ENCODE results near the gene CAPN10. TPM values are rescaled to one million over a fixed set of nuclear protein-coding genes. Genes with fewer than 3 reads are reported as not detected.

The CAPN10 gene
- total RNA-seq, 1 experiment from 2014 or later, result 47.4 TPM

DNA sequence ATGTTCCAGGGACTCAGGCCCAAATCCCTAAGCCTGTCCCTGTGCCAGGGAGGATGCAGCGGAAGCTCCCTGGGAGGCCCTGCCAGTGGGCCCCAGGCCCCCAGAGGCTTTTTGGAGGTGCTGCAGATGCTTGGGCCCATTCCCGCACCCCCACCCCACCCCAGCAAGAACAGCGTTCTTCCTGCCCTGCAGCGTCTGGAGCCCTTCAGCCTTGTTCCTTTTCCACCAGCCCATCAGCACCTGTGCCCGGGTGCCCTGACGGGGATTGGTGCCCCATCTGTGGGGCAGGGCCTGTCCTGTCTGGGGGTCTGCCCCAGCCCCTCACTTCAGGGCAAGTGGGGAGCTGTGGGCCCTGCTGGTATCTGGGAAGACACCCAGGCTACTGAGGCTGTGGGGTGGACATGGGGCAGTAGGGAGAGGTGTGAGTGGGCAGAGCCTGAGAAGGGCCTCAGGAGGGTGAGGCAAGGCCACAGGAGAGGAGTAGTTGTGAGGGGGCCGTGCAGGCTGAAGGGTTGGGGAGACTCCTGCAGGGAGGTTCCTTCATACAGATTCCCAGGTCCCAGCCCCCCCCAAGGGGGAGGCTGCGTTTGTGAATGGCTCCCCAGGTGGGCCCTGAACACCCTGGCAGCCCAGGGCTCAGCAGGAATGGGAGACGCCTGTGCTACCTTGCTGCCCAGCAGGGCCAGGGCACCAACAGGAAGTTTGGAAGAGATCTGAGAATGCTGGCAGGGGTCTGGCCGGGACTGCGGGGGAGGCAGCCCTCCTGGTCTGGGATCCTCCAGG lies 15.8 kb upstream of the CAPN10 start:
- no peak overlapping the region for H2BK5ac ChIP-seq (ENCODE audit: insufficient read length, low read length)
- peaks cover 11% of the 10 kb centered on the region for H3K23me2 ChIP-seq (ENCODE audit: insufficient read length, low read depth, low read length, poor library complexity, severe bottlenecking)
- no peak overlapping the region for H2BK15ac ChIP-seq (ENCODE audit: low read depth, low read length)

More for the DNA sequence above, 15.8 kb upstream of the CAPN10 start:
- Histone ChIP-seq H4K8ac (replicated peaks; ENCODE audit: insufficient read length, low read depth, low read length) (no peak overlapping the region), H3K4me2 (ENCODE audit: insufficient read depth, insufficient read length, low read length) (no peak overlapping the region), H3K4me1 (ENCODE audit: insufficient read depth, low read length) (peaks cover 2% of the 10 kb centered on the region; the same call in 1 of the 2 replicates), H2BK12ac (ENCODE audit: insufficient read length, low read depth, low read length) (no peak overlapping the region), H3K9me3 (ENCODE audit: control insufficient read depth, low read depth, low read length) (no peaks in the 10 kb centered on the region), H3K18ac (ENCODE audit: insufficient read length, low read depth, low read length) (no peak overlapping the region), H4K20me1 (ENCODE audit: control insufficient read depth, insufficient read depth, insufficient read length) (no peaks in the 10 kb centered on the region), H3K9ac (ENCODE audit: extremely low read depth, insufficient read length, low read length) (no peak overlapping the region), H4K5ac (ENCODE audit: insufficient read length, low read depth, low read length) (no peak overlapping the region), H4K91ac (ENCODE audit: insufficient read length, low read depth, low read length) (no peak overlapping the region), H3K27ac (ENCODE audit: insufficient read length, low read depth, low read length) (no peak overlapping the region), H3T11ph (ENCODE audit: low read length) (no peak overlapping the region), H2AFZ (ENCODE audit: low read length) (no peak overlapping the region), H3K4ac (ENCODE audit: low read depth, low read length) (no peak overlapping the region), H3K14ac (ENCODE audit: insufficient read depth, low read length) (no peak overlapping the region), H3K79me1 (ENCODE audit: insufficient read depth, low read depth, low read length, poor library complexity, severe bottlenecking) (no peaks in the 10 kb centered on the region), H3K27me3 (ENCODE audit: insufficient read depth, low read length) (peaks cover 20% of the 10 kb centered on the region), H3K23ac (ENCODE audit: insufficient read length, low read depth, low read length) (no peak overlapping the region), H3K56ac (ENCODE audit: insufficient read length, low read depth, low read length) (no peak overlapping the region), H2AK5ac (ENCODE audit: insufficient read length, low read length) (no peak overlapping the region), H2BK20ac (ENCODE audit: low read depth, low read length, poor library complexity, severe bottlenecking) (no peak overlapping the region), H3K79me2 (ENCODE audit: insufficient read depth, low read length) (no peaks in the 10 kb centered on the region; the same call in 1 of the 2 replicates), H2BK120ac (ENCODE audit: low read depth, low read length, poor library complexity, severe bottlenecking) (no peak overlapping the region)
- no CpG with 5 or more reads among the region's 11 CpGs for WGBS (ENCODE audit: extremely low coverage, insufficient read length, low lambda C conversion rate)
- Mint-ChIP-seq H3K27ac (no peak overlapping the region), H3K9me3 (no peaks in the 10 kb centered on the region), H3K4me3 (no peak overlapping the region), H3K4me1 (peaks cover 14% of the 10 kb centered on the region in 2 experiments), H3K36me3 (ENCODE audit: insufficient read depth in 1 of 3, low read depth in 3 of 3) (peaks cover 0 to 2% (median 0%) of the 10 kb centered on the region in 3 experiments; a peak in 1 of 7 replicates), H3K27me3 (ENCODE audit: low read depth) (peaks cover 26% of the 10 kb centered on the region)
- DNase-seq, result no peak
- TF ChIP-seq, protein P1, sequence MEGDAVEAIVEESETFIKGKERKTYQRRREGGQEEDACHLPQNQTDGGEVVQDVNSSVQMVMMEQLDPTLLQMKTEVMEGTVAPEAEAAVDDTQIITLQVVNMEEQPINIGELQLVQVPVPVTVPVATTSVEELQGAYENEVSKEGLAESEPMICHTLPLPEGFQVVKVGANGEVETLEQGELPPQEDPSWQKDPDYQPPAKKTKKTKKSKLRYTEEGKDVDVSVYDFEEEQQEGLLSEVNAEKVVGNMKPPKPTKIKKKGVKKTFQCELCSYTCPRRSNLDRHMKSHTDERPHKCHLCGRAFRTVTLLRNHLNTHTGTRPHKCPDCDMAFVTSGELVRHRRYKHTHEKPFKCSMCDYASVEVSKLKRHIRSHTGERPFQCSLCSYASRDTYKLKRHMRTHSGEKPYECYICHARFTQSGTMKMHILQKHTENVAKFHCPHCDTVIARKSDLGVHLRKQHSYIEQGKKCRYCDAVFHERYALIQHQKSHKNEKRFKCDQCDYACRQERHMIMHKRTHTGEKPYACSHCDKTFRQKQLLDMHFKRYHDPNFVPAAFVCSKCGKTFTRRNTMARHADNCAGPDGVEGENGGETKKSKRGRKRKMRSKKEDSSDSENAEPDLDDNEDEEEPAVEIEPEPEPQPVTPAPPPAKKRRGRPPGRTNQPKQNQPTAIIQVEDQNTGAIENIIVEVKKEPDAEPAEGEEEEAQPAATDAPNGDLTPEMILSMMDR (conservative IDR thresholded peaks at IDR 0.05), result no peak
